ENCODE measurements around the gene WDR41.
"Not testable (repeated sequence)": the region's sequence is repeated elsewhere in the genome, so short reads cannot be mapped to it uniquely, and the experiment has no call there.

WDR41 gene

GRCh38 chr5:77491783-77492652, at the start of gene WDR41:
Gene WDR41, minus strand, starts transcription at chr5:77492316. Its CDS starts 96 bp downstream, at chr5:77492220.
- peak; percentile 98 for DNase-seq

GRCh38 chr5:77531297-77531696, 39.2 kb upstream of the WDR41 start:
- DNase-seq = no peak

GRCh38 chr5:77518304-77518703, 26.2 kb upstream of the WDR41 start:
- no peak for DNase-seq

- DNase-seq = no peak
Observed at GRCh38 chr5:77514457-77514856, 22.3 kb upstream of the WDR41 start.

GRCh38 chr5:77513321-77513720, 21.2 kb upstream of the WDR41 start:
- DNase-seq = no peak

- not testable (repeated sequence) for DNase-seq
Observed at GRCh38 chr5:77501132-77501531, 9.0 kb upstream of the WDR41 start.

- DNase-seq = no peak
Observed at GRCh38 chr5:77499973-77500372, 7.9 kb upstream of the WDR41 start.

- no peak for DNase-seq
Observed at GRCh38 chr5:77499441-77499840, 7.3 kb upstream of the WDR41 start.

- DNase-seq = no peak
Observed at GRCh38 chr5:77498952-77499351, 6.8 kb upstream of the WDR41 start.

GRCh38 chr5:77494935-77495334, 2.8 kb upstream of the WDR41 start:
- DNase-seq = no peak

- DNase-seq = no peak
Observed at GRCh38 chr5:77492653-77493000, 511 bp upstream of the WDR41 start.

- peak; percentile 25 for DNase-seq
Observed at GRCh38 chr5:77490741-77491344, 1.3 kb downstream of the WDR41 start.

- no peak for DNase-seq
Observed at GRCh38 chr5:77486344-77486962, 5.7 kb downstream of the WDR41 start.

GRCh38 chr5:77483682-77484081, 8.4 kb downstream of the WDR41 start:
- no peak for DNase-seq

GRCh38 chr5:77475041-77475440, 17.1 kb downstream of the WDR41 start:
- DNase-seq = not testable (repeated sequence)

GRCh38 chr5:77468875-77469274, 23.2 kb downstream of the WDR41 start:
- not testable (repeated sequence) for DNase-seq

- peak; percentile 5 for DNase-seq
Observed at GRCh38 chr5:77463905-77464304, 28.2 kb downstream of the WDR41 start.

- no peak for DNase-seq
Observed at GRCh38 chr5:77461287-77461686, 30.8 kb downstream of the WDR41 start.

- no peak for DNase-seq
Observed at GRCh38 chr5:77454123-77454522, 38.0 kb downstream of the WDR41 start.

GRCh38 chr5:77452351-77452750, 39.8 kb downstream of the WDR41 start:
- DNase-seq = no peak

GRCh38 chr5:77449981-77450380, 42.1 kb downstream of the WDR41 start:
- DNase-seq = no peak

GRCh38 chr5:77449277-77449676, 42.8 kb downstream of the WDR41 start:
- DNase-seq = no peak

- no peak for DNase-seq
Observed at GRCh38 chr5:77448831-77449230, 43.3 kb downstream of the WDR41 start.

- no peak for DNase-seq
Observed at GRCh38 chr5:77444356-77444755, 47.8 kb downstream of the WDR41 start.
